GM23338 (cell line): ENCODE results near the gene CD63.

Source experiments
- CTCF ChIP-seq, 2 experiments: fragments of 200-600 bp in 1 of 2; sonication (generic) in 1 of 2; conservative IDR thresholded peaks; 2 replicates each; pipeline versions ENCODE4 v1.5.1 to v1.6.1; 2016 to 2017; ENCODE audit warnings: antibody characterized with exemption in 2 of 2, low read depth in 2 of 2, mild to moderate bottlenecking in 2 of 2, moderate library complexity in 1 of 2
- EZH2 ChIP-seq: fragments of 200-600 bp; sonication (generic); IDR thresholded peaks from one replicate; pipeline ENCODE4 v1.8.0; 2017; ENCODE audit warnings: antibody characterized with exemption, mild to moderate bottlenecking, low read depth; ENCODE audit not compliant: unreplicated experiment
- POLR2AphosphoS5 ChIP-seq: IDR thresholded peaks from 2 replicates; pipeline ENCODE4 v1.6.1; 2016; ENCODE audit warnings: antibody characterized with exemption, low read depth

GRCh38 chr12:55707841-55708694 is 20.7 kb downstream of the CD63 start, which contains the start of gene ITGA7:
- no peak for TF ChIP-seq CTCF (conservative IDR thresholded peaks at IDR 0.05; ENCODE audit: low read depth in 2 of 2)
- no peak for TF ChIP-seq EZH2
- peak; percentile 60; the same call in 1 of the 2 replicates for TF ChIP-seq POLR2AphosphoS5
